HG03066 (cell line): Measurements from ENCODE around the gene GYS2.
A peak's percentile ranks its signal among the peaks of the same experiment; 100 is the strongest.

ENCODE experiments used
- ATAC-seq: cut with Tn5 transposase; IDR thresholded peaks from one replicate; pipeline ENCODE4 v1.9.1; 2021; ENCODE audit warnings: low read depth; ENCODE audit not compliant: unreplicated experiment

GYS2 gene

DNA sequence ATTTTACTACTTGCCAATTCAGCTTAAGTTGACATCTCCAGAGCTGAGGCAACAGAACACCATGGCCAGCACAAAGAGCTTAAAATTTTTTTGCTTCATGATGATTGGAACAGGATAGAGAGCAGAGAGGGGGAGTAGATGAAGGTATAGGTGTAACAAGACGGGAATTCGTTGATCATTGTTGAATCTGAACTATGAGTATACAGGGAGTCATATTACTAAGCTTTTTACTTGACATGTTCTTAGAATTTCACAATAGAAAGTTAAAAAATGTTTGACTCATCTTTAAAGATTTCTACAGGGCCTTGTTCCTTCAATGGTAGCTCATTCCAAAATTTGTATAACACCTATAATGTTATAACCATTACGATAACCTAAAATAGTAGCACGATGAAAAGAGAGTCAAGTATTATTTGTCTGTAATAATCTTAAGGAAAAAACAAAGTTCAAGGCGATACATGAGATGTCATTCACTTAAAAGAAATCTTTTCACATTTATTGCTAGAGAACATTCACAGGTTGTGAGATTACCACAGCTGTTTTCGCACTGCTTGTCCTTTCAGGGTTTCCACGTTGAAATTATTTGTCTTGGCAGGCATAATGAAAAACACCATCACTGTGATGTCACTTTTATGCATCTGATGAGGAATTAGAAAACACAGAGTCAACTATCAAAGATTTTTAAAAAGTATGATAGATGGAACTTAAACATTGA, 44.6 kb downstream of the GYS2 start:
- no peak for ATAC-seq

DNA sequence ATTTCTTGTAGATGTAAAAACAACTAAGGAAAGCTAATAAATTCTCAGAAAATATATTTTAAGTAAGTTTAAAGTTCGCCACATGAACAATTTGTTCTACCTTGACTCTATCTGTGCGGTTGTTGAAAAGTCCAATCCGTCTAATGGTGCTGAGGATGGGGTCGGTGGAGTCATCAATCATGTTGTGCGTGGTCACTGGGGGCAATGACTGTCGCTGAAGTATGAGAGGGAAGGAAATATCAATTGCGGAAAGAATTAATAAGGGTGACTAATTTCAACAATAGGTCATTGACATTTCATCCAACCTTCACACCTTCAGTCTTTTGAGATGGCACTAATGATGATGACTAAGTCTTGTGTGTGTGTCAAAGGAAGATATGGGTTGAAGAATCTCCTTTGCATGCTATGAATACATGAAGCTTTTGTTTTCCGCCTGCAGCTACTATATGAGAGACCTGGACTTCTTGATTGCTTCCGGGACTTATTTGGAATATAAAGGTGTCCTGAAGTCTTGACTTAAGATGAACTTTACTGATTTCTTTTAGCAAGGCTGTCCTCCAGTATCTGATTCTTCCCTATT, 46.5 kb downstream of the GYS2 start:
- ATAC-seq, result no peak

DNA sequence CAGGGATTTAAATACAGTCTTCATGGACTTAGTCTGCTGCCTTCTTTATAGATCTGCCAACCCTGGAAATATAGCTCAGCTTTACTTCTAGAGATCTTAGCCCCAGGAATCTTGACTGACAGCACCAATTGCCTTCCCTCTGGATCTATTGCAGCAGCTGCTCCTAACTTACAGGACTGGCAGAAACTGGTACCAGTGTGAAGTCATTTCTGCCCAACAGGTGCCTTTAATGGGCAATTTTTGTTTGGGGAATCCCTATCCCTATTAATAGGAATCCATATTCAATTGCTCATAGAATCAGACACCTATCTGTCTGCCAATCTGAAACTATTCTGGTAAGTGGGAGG, 51.3 kb downstream of the GYS2 start:
- no peak for ATAC-seq

DNA sequence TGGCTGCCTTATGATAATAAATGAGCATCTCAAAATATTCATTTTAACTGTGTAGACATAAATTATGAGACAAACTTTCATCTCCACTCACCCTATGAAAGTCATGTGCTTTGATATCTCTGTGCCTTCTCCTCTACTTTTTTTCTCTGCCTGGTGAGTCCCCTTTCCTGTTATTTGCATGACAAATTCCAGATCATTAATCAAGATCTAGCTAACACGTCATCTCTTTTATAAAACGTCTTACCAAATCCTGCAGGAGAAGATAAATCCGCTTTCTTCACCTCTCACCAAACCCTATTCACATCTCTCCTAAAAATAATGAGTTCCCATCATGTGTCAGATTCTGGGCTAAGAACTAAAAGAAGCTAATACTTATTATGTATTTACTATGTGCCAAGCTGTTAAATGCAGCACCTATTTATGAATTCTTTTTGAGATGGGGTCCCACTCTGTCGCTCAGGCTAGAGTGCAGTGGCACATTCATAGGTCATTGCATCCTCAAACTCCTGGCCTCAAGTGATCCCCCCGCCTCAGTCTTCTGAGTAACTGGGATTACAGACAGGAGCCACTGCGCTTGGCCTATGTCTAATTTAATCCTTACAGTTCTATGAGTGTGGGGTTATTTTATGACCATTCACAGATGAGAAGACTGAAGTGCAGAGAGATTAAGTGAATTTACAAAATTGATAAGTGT, 51.9 kb downstream of the GYS2 start:
- no peak for ATAC-seq

DNA sequence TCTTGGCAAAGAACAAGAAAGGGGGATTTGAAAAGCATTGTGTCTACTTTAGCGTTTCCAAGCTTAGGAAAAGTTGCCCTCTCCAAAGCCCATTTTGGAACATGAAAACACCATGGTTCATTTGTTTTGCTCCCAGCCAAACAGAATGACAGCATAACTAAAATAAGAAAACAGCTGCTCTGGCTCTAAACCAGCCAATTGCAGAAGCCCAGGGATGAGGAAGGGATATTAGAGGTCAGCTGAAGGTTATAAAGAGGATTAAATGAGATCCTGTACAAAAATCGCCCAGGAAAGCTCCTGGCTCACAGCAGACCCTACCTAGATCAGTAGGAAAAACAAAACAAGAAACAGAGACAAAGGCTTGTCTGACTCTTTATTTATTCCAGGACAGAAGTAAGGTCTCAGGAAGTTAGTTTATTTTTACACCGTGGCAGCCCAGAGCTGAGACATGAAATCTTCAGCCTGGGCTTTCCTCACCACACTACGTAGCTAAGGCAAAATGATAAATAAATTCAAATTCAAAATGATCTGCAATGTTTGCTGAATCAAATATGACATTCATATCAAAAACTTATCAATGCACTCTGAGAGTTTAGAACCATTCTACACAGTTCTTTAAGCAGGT, 52.7 kb downstream of the GYS2 start:
- ATAC-seq, result no peak

DNA sequence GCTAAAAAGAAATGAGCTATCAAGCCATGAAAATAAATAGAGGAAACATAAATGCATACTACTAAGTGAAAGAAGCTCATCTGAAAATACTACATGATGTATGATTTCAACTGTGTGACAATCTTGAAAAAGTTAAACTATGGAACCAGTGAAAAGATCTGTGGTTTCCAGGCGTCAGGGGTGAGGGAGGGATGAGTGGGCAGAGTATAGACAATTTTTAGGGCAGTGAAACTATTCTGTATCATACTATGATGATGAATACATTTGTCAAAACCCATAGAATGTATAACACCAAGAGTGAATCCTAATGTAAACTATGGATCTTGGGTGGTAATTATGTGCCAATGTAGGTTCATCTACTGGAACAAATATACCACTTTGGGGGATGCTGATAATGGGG, 57.2 kb downstream of the GYS2 start:
- no peak for ATAC-seq

DNA sequence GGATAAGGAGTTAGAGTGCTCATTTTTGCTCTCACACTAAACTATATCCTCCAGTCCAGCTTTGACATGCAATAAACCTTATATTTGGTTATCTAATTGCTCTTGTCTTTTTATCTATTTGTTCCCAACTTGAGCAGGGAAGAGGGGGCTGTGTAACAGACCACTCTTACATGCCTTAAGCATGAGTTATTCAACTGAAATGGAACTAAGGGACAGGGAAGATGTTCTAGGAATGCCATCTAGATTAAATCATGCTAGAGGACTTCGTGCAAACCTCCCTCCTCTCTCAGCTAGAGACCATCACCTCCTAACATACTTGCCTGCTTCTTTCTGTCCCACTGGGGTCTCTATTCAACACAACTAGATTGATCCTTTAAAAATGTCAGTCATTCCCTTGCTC, 57.9 kb downstream of the GYS2 start:
- no peak for ATAC-seq

DNA sequence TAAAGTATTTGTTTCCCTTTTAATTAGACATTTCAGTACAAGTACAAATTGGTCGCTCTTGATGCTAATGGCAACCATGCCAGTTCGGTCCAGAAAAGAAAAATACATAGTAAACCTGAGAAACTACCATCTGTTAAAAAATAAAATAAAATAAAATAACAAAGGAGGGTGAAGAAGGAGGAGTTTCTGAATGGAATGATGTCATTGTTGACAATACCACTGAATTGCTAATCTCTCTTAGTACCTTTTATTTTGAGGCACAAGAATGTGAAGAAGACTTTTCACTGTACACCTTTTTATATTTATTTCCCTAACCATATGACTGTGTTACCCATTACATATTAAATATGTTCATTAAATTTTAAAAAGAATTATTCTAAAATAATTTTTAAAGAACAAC, 59.1 kb downstream of the GYS2 start:
- ATAC-seq, result no peak

DNA sequence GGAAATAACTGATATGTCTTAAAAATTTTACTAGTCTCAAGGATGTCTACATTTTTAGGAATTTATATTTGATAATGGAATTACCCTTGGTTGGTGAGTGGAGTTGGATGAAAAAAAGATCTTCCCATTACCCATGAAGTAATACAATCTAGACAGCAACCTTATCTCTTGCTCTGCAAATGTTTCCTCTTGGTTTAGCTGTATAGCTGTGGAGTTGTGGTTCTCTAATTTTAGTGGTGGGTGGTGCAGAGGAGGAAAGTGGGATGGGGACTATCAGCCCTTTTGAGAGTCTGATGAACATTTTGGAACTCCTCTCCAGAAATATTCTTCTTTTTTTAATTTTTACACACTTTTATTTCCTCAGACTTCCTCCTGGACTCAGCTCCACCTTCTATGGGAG, 61.5 kb downstream of the GYS2 start:
- ATAC-seq, result no peak

DNA sequence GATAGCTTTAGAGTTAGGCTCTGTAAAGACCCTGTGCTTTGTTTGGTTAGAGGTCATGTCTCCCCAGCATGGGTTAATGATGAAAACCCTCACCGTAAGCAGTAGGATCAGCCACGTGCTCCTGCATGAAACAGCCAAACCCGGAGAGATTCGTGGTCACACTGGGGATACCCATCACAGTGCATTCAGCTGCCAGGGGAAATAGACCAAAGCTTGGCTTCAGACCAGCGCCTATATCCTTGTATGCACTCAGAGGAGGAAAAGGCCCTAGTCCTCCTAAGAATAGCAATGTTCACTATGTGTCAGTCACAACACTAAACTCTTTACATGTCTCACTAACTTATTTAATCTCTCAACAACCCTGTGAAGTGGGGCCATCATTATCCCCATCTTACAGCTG, 62.2 kb downstream of the GYS2 start:
- ATAC-seq, result no peak

DNA sequence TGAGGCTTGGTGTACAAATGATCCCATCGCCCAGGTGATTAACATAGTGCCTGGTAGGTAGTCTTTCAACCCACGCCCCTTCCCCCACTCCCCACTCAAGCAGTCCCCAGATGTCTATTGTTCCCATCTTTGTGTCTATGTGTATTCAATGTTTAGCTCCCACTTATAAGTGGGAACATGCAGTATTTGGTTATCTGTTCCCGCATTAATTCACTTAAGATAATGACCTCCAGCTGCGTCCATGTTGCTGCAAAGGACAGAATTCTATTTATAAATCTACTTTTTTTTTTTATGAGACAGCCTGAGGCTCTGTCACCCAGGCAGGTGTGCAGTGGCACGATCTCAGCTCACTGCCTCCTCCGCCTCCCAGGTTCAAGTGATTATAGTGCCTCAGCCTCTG, 62.9 kb downstream of the GYS2 start:
- ATAC-seq, result no peak

DNA sequence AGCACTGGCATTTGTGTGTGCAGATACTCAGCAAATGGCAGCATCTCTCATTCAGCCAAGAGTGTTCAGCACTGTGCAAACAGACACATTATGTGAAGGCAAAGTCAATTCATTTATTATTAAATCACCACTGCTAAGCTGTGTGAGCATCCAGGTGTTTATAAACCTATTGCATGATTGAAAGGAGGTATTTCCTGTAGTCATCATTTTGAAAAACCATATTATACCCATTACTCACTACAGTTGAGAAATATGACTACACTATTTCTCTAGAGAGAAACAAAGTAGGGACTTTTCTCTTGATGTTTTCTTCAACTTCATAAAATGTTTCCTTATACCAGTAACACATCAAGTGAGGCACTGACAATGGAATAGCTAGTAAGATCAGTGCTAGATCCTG, 64.8 kb downstream of the GYS2 start:
- ATAC-seq, result no peak

DNA sequence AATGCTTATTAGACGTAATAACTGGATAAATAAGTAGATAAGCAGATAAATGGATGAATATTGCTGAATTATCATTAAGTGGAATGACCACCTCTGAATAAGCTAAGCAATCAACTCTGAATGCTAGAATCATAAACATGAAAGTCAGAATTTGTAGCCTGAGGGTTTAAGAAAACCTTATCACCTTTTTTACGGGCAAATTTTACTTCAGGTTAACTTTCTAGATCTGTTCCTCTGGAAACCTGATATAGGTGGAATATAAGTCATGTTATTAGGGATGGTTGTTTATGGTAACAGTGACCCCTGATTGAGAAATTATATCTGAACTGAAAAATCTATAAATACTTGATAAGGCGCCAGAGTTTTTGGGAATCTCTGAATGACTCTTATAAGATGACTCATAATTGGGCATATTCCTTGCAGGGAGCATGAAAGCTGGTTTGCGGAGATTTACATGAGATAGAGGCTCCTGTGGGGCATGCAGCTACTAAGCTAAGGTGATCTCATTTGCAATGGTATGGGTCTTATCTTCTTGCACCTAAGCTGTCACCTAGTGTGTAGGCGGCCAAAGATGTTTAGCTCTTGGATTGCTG, 66.5 kb downstream of the GYS2 start:
- ATAC-seq, result no peak

DNA sequence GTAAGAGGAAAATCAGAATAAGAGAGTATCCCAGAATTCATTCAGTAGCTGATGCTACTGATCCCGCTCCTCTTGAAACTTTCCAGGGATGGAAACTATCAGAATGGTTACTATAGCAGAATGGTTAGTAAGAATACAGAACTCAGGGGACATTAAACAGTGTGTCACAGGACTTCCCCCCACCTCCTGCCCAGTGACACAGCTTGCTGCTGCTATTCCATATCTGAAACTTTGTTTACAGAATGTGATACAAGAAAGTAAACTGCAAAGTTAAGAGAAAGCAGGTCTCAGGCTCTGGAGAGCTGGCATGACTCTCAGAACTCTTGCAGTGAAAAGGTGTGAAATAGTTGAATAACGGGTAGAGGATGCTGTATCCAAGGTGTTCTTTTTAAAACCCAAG, 75.2 kb downstream of the GYS2 start:
- no peak for ATAC-seq

DNA sequence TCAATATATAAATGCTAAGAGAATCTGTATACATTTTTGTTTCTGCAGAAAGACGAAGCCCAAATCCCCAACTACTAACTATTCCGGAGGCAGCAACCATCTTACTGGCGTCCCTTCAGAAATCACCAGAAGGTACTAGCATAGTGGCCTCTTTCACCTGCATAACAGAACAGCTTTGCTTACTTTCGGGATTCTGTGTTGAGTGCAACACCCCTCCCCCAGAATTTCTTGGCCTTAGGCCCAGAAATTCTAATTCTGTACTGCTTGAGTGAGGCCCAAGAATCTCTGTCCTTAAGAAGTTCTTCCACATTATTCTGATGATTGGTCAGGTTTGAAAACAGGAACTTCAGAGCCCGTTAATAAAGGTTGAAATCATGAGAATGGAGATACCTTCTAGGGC, 75.7 kb downstream of the GYS2 start:
- no peak for ATAC-seq

DNA sequence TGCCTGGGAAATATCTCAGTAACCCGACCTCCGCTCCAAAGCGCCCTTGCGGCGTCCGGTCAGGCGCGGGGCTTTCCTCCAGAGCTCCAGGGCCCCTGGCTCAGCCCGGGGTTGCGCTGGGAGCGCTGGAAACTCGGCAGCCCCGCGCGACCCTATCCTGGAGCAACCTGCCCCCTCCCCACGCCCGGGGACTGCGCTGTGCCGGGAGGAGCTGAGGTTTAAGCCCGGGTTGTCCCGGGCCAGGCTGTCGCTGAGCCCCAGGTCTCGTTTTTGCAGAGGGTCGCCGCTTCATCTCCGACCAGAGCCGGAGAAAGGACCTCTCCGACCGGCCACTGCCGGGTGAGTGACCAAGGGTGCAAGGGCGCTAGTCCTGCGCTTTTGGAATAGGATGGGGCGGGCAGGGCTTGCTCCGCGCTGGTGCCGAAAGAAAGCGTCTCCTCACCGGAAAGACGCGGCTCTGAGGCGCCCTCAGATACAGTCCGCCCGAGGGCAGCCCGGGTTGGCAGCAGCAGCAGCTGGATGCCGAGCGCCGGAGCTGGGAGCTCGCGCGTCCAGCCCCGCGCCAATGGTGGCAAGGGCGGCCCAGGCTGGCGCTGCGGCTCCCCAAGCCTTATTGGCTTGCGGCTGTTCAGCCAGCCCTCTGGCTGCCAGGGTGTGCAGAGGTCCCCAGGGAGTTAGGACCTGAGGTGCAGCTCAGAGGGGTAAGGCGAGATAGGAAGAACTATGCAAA, 77.0 kb downstream of the GYS2 start:
- peak; percentile 87 for ATAC-seq

DNA sequence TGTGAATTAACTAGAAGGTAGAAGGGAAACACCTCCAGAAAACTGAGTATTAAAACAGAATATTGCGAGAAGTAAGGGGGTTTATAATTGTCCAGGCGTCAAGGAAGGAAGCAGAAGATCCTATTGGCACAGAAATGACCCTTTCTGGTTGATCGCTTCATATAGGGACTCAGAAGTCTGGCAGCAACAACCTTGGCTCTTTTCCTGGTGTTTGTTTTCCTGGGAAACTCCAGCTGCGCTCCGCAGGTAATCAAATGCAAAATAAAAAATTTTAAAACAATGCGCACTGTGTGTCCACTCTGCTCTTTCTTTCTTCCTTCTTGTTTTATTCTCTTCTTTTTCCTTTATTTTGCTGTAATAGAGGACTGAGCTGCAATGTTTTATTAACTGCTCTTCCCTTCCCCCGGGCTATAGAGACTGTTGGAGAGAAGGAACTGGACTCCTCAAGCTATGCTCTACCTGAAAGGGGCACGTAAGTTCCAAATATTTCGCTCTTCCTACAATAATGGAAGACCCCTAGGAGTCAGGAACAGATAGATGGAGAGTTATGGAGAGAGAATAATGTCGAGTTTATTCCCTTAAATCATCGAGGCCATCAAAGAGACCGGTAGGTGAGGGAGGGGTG, 77.8 kb downstream of the GYS2 start:
- no peak for ATAC-seq

DNA sequence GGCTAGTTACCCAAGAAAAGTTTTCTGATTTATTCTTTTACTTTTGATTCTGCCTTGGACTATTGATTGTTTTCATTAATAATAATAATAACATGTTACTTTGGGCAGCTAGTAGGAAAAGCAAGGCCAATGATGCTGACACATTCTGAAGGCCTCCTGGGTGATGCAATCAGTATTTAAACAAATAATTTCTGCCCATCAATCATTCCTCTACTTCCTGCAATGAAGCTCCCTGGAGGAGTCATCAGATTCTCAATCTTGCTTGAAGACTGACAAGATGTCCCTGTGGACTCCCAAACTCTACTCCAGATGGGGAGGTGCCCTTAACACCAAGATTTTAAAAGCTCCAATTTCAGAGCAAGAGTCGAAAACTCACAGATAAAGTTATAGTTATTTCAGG, 78.6 kb downstream of the GYS2 start, which contains the start of gene SPX:
Gene SPX (plus strand): TSS at position 244 of the 400 bp plus-strand sequence. CDS start 177 bp downstream, outside the sequence.
- no peak for ATAC-seq

DNA sequence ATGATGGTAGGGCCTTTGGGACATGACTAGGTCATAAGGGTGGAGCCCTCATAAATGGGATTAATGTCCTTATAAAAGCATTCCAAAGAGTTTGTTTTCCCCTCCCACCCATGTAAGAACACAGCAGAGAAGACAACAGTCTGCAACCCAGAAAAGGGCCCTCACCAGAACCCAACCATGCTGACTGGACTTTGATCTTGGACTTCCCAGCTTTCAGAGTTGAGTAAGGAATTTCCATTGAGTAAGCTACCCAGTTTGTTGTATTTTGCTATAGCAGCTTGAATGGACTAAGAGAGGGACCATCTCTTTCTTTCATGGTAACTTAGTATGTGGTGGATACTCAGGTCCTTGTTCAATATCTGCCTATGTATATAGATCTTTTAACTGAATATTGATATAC, 81.5 kb downstream of the GYS2 start:
- no peak for ATAC-seq

DNA sequence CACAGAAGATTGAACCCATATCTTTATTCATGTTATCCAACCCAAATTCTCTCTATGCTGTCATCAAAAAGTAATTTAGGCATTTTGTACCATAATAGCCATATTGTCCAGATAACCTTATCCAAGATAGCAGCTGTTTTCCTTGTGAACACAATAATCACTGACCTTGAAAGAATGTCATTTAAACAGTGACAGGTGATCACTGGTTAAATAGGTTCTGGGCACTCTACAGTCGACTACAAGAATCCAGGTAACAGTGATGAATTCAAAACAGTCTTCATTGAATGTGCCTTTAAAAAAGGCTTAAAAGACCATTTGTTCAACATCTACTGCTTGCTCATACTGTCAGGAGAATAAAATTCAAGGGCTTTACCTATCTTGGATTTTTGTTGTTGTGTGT, 83.1 kb downstream of the GYS2 start:
- no peak for ATAC-seq
